HK-2 (cell line): Measurements from ENCODE around the gene IFNL2.
"Not testable (repeated sequence)": the region's sequence is repeated elsewhere in the genome, so short reads cannot be mapped to it uniquely, and the experiment has no call there.

Experiments
- DNase-seq: peaks from one replicate; pipeline ENCODE4 v3.0.0-alpha.2; 2018; ENCODE audit not compliant: unreplicated experiment

IFNL2 gene

DNA sequence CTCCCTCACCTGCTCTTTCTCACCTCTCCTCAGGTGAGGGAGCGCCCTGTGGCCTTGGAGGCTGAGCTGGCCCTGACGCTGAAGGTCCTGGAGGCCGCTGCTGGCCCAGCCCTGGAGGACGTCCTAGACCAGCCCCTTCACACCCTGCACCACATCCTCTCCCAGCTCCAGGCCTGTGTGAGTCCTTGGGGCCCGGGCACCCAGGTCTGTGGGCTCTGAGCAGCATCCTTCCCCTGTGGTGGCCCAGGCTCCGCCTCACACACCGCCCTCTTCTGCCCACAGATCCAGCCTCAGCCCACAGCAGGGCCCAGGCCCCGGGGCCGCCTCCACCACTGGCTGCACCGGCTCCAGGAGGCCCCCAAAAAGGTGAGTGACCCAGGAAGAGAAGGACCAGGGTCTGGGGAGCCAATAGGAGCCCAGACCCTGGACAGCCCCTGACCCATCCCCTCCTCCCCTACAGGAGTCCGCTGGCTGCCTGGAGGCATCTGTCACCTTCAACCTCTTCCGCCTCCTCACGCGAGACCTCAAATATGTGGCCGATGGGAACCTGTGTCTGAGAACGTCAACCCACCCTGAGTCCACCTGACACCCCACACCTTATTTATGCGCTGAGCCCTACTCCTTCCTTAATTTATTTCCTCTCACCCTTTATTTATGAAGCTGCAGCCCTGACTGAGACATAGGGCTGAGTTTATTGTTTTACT is 29.9 kb downstream of the IFNL2 start:
- no peak for DNase-seq

- no peak for DNase-seq
Observed at GRCh38 chr19:39299404-39299803, 31.2 kb downstream of the IFNL2 start.

DNA sequence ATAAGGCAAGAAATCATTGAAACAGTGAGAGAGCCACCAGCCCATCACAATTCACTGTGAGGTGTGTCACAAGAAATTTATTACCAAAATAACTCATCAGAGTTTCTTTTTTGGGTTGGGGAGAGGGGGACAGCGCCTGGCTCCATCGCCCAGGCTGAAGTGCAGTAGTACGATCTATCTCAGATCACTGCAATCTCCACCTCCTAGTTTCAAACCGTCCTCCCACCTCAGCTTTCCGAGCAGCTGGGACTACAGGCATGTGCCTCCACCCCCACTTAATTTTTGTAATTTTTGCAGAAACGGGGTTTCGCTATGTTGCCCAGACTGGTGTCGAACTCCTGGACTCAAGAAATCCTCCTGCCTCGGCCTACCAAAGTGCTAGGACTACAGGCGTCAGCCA is 31.6 kb downstream of the IFNL2 start:
- no peak for DNase-seq

GRCh38 chr19:39301021-39301420 is 32.8 kb downstream of the IFNL2 start:
- no peak for DNase-seq

DNA sequence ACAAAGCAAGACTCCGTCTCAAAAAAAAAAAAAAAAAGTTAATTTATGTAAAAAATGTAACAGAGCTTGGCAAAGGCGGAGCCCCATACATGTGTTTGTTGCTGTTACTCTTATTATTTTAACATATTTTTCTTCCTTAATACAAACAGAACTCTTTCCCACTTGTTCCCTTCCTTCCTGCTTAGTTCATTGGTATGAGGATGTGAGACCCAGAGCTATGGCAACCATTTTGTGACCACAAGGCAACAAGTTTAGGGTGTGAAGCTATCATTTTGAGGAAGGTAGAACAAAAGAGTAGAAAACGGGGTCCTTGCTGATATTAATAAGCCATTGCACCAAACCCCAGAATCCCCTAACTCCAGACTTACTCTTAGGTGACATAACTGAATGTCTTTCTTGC is 33.4 kb downstream of the IFNL2 start:
- DNase-seq, result no peak

DNA sequence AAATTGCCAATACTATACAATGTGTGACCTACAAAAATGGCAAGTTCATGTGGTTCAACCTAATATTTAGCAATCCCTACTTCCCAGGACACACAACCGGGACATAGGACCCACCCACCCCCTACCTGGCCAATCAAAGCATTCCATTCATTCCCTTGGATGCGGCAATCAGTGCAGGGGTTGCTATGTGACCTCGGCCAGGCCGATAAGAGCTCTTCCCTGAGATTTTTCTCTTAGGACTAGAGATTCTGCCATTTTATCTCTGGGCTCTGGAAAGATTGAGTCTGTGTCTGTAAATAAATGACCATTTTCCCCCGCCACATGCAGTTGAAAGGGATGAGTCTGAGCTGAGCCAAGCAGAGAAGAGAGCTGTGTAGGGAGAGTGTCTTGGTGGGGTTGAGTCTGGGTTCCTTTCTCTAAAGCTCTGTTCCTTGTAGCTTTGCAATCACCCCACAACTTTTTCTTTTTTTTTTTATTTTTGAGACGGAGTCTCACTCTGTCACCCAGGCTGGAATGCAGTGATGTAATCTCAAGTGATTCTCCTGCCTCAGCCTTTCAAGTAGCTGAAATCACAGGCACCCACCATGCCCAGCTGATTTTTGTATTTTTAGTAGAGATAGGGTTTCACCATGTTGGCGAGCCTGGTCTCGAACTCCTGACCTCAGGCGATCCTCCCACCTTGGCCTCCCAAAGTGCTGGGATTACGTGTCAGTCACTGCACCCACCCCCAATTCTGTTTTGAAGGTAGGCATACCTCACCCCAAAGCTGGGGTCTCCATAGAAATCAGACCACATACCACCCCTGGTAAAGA is 35.4 kb downstream of the IFNL2 start:
- peak; percentile 32 for DNase-seq

- no peak for DNase-seq
Observed at GRCh38 chr19:39304185-39304513, 36.0 kb downstream of the IFNL2 start.

- no peak for DNase-seq
Observed at GRCh38 chr19:39304701-39305571, 36.7 kb downstream of the IFNL2 start.

DNA sequence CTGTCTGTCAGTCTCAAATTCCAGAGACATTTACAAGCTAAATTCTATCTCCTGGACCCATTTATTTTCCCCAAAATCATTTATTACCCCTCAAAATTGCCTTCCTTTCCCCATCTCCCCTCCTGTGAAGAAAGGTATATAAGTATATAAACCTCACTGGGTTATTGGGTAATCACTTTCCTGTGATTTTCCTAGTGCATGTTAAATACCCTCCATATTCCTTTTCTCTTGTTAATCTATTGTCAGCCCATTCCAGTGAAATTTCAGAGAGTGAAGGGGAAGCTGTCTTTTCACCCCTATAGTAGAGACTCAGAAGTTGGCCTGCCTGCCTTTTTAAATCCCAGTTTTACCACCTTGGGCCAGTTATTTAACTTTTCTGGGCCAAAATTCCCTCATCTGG is 37.9 kb downstream of the IFNL2 start:
- no peak for DNase-seq

GRCh38 chr19:39307046-39307821 is 39.0 kb downstream of the IFNL2 start:
- no peak for DNase-seq

DNA sequence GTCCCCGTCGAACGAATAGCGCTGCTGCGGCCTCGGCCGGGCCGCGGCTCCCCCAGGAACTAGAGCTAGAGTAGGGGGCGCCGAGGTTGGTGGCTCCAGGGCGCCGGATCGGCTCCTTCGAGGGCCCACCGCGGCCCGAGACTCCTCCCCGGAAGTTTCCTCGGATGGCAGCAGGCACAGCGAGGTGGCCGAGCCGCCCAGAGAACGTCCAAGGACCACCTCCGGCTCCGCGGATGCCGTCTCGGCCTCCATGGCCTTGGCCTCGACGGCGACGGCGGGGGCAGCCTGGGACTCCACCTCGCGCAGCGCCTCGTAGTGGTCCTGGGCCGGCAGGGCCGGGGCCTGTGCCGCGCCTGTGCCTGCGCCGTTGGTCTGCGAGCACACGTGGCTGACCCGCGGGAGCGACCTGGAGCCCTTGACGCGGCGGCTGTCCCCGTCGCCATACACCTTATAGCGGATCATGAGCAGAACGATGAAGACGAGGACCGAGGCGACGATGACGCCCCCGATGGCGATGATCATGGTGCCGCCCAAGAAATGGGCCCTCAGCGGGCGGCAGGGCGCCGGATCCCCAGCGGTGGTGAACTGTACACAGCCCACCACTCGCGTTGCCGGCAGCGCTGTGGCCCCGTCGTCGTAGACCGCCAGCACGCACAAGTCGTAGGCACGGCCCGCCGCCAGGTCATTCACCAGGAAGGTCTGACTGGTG is 39.8 kb downstream of the IFNL2 start:
- DNase-seq, result no peak

GRCh38 chr19:39308531-39309304 is 40.5 kb downstream of the IFNL2 start:
- DNase-seq, result no peak

DNA sequence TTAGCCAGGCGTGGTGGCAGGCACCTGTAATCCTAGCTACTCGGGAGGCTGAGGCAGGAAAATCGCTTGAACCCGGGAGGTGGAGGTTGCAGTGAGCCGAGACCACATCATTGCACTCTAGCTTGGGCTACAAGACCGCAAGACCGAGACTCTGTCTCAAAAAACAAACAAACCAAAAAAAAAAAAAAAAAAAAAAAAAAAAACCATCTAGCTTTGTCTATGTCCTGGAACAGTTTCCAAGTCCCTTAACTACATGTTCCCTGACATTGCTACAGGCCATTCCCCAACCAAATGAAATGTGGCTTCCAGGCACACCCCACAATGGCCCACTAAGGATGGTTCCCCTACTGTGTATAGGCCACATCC is 41.1 kb downstream of the IFNL2 start:
- not testable (repeated sequence) for DNase-seq

DNA sequence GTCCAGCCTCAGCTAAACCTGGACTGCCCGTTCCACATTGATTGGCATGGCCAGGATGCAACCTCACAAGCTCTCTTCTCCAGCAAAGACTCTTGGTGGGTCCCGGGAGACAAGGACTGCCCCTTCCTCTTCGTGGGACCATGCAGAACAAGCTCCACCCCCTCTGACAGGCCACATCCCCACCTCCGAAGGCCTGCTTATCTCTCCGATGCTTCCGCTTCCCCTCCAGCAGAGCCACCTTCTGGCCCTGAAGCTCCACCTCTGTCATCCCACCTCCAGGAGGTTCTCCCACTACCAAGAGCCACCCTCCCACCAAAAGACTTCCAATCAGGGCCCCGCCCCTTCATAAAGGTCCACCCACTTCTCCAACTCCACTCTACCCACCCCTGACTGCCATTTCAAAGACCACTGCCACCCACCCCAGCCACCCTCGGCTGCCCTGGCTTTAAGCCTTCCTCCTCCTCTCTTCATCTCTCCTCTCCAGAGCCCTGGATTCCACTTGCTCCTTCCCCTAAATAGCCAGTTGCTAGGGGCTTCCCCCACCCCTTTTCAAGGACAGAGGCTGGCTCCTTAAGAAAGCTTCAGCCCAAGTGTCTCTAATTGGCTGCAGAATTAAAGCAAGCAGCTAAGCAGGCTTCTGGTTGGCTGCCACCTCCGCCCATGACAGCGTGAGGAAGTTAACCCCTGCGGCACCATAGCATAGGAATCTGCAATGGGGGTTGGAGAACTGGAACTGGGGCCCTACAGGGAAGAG is 42.5 kb downstream of the IFNL2 start:
- DNase-seq, result no peak

DNA sequence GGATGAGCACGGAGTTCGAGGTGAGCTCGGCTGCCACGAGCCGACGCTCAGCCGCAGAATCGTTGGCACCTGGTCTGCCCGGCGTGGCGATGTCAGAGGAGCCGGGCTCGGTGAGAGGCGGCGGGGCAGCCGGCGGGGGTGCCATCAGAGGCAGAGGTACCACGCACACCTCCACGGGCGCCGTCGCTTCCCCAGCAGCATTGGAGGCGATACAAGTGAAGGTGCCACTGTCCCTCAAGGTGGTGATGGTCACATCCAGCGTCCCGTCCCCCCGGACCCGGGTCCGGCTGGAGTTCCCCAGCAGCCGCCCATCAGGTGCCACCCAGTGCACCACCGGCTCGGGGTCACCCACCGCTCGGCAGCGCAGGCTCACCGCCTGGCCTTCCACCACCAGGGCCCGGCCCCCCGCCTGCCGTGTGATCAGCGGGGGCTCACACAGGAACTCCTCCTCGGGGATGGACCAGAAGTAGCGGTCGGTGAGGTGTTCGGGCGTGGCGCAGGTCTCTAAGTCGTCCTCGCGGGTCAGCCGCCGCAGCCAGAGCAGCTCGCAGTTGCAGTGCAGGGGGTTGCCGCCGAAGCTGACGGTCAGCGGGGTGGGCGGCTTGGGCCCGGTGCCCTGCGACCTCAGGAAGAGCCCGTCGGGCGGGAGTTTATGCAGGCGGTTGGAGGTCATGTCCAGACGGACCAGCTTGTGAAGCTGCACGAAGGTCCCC is 46.0 kb downstream of the IFNL2 start:
- DNase-seq, result no peak

DNA sequence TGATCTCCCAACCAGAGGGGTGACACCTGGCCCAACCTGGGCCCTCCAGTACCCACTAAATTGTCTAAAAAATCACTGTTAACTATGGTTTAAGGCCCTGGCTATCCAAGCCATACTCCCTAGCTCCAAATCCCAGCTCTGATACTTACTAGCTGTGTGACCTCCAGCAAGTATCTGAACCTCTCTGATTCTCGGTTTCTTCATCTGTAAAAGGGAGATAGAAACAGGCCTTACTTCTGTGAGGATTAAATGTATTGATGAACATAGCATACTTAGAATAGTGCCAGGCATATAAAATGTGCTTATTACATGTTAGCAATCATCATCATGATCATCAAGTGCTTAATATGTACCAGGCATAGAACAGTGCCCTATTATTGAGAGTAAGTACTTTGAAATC is 47.7 kb downstream of the IFNL2 start:
- no peak for DNase-seq

DNA sequence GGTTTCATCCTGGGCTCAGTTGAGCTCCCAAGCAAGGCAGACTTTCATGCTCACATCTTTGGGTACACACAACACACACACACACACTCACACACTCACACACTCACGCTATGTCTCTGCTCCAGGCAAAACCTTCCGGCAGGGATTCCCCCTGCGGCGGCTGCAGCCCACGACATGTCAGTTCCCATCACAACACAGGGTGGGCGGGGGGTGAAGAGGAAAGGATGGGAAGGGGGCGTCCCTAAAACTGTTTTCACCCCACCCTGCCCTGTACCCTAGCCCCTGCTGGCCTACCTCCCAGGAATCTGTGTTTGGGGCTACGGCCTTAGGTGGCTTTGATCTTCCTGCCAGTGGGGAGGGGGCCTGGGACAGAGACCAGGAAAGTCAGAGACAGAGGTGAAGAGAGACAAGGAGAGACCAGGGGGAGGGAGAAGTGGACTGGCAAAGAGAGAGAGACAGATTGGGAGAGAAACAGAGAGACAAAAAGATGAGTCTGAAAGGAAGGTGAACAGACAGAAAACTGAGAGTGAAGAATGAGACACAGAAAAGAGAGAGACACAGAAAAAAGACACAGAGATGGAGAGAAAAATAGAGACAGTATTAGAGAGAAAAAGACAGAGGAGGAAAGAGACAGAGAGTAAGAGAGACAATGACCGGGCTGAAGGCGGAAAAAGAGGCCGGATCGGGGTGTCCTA is 48.6 kb downstream of the IFNL2 start:
- no peak for DNase-seq

GRCh38 chr19:39317476-39317875 is 49.3 kb downstream of the IFNL2 start:
- DNase-seq, result no peak
